ENCODE results near the gene IDUA. TPM values are rescaled to one million over a fixed set of nuclear protein-coding genes. Genes with fewer than 3 reads are reported as not detected.

Gene IDUA
- total RNA-seq, 1 experiment from 2014 or later, result 10.1 TPM

DNA sequence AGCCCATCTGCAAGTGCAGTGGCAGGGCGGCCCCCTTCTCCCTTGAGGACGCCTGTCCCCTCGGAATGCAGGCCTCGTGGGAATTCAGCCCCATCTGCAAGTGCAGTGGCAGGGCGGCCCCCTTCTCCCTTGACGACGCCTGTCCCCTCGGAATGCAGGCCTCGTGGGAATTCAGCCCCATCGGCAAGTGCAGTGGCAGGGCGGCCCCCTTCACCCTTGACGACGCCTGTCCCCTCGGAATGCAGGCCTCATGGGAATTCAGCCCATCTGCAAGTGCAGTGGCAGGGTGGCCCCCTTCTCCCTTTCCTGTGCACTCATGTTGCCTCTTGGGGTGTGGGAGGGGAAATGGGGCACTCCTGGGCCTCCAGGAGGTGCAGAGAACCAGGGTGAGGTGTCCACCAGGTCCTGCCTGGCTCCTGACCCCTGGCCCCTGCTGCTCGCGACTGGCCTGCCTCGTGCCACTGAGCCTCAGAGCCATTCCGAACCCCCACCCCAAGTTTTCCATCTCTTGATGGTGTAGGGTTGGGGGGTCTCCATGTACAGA is 13.1 kb downstream of the IDUA start:
- H3K4me2 ChIP-seq (ENCODE audit: low read length), result no peak overlapping the region
- ChIA-PET CTCF (no interaction called here), POLR2A (ENCODE audit: unreplicated experiment) (interaction anchor here (0.6 kb wide), 1 partner anchor 13 kb away, joined by 5 read pairs; the partner anchor contains the start of gene IDUA)
- TF ChIP-seq, protein P1, sequence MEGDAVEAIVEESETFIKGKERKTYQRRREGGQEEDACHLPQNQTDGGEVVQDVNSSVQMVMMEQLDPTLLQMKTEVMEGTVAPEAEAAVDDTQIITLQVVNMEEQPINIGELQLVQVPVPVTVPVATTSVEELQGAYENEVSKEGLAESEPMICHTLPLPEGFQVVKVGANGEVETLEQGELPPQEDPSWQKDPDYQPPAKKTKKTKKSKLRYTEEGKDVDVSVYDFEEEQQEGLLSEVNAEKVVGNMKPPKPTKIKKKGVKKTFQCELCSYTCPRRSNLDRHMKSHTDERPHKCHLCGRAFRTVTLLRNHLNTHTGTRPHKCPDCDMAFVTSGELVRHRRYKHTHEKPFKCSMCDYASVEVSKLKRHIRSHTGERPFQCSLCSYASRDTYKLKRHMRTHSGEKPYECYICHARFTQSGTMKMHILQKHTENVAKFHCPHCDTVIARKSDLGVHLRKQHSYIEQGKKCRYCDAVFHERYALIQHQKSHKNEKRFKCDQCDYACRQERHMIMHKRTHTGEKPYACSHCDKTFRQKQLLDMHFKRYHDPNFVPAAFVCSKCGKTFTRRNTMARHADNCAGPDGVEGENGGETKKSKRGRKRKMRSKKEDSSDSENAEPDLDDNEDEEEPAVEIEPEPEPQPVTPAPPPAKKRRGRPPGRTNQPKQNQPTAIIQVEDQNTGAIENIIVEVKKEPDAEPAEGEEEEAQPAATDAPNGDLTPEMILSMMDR (conservative IDR thresholded peaks at IDR 0.05; ENCODE audit: low read depth, low read length), result no peak
- no peak for TF ChIP-seq EZH2 (IDR thresholded peaks at IDR 0.05; ENCODE audit: low read length, unreplicated experiment)
- no peak for TF ChIP-seq EZH2phosphoT487 (IDR thresholded peaks at IDR 0.05; ENCODE audit: borderline replicate concordance, low read length)
- no peaks in the 10 kb centered on the region for H3K9me2 ChIP-seq (replicated peaks; ENCODE audit: low read length)
- H3K9ac ChIP-seq (ENCODE audit: low read length), result no peak overlapping the region
- no peaks in the 10 kb centered on the region for H3K4me1 ChIP-seq (ENCODE audit: insufficient read depth, low read length)
- DNase-seq, result no peak
- intact Hi-C loops (cut with micrococcal nuclease), result no loop called here
- H2AFZ ChIP-seq (ENCODE audit: low read length), result no peak overlapping the region
- H3K4me3 ChIP-seq (ENCODE audit: low read length), result no peak overlapping the region
- no peaks in the 10 kb centered on the region for H3K79me2 ChIP-seq (ENCODE audit: low read length)
- no peaks in the 10 kb centered on the region for H3K9me3 ChIP-seq (ENCODE audit: low read length)
- no peak for ATAC-seq
- no peak overlapping the region for H3K27ac ChIP-seq (ENCODE audit: low read length)
- no peaks in the 10 kb centered on the region for H3K36me3 ChIP-seq (ENCODE audit: low read depth, low read length)
- no peaks in the 10 kb centered on the region for H4K20me1 ChIP-seq (ENCODE audit: low read length)
- H3K27me3 ChIP-seq (ENCODE audit: low read length), result peaks cover 14% of the 10 kb centered on the region
- no TSS peak for BruUV-seq (replicated peaks)
- no peaks in the 10 kb centered on the region for H3F3A ChIP-seq (ENCODE audit: low read length, unreplicated experiment)

- ATAC-seq (no peak), DNase-seq (no peak)
- Histone ChIP-seq H4K20me1 (ENCODE audit: low read length) (no peaks in the 10 kb centered on the region), H3K9me3 (ENCODE audit: low read length) (no peaks in the 10 kb centered on the region), H2AFZ (ENCODE audit: low read length) (no peak overlapping the region), H3K9ac (ENCODE audit: low read length) (no peak overlapping the region), H3K79me2 (ENCODE audit: low read length) (no peaks in the 10 kb centered on the region), H3K27ac (ENCODE audit: low read length) (no peak overlapping the region), H3K4me1 (ENCODE audit: insufficient read depth, low read length) (no peaks in the 10 kb centered on the region), H3K9me2 (replicated peaks; ENCODE audit: low read length) (no peaks in the 10 kb centered on the region), H3K4me2 (ENCODE audit: low read length) (no peak overlapping the region), H3K4me3 (ENCODE audit: low read length) (no peak overlapping the region), H3F3A (ENCODE audit: low read length, unreplicated experiment) (no peaks in the 10 kb centered on the region), H3K27me3 (ENCODE audit: low read length) (peaks cover 14% of the 10 kb centered on the region), H3K36me3 (ENCODE audit: low read depth, low read length) (no peaks in the 10 kb centered on the region)
- TF ChIP-seq EZH2phosphoT487 (IDR thresholded peaks at IDR 0.05; ENCODE audit: borderline replicate concordance, low read length), result no peak
- TF ChIP-seq EZH2 (IDR thresholded peaks at IDR 0.05; ENCODE audit: low read length, unreplicated experiment), result no peak
- TF ChIP-seq, protein P1 (conservative IDR thresholded peaks at IDR 0.05; ENCODE audit: low read depth, low read length), result no peak
- POLR2A ChIA-PET (ENCODE audit: unreplicated experiment), result interaction anchor here (0.6 kb wide), 1 partner anchor 14 kb away, joined by 5 read pairs; the partner anchor contains the start of gene IDUA
- intact Hi-C loops (cut with micrococcal nuclease), result no loop called here
- no TSS peak for BruUV-seq (replicated peaks)
- CTCF ChIA-PET, result no interaction called here
Measured at GRCh38 chr4:1000686-1001260, 13.9 kb downstream of the IDUA start.

DNA sequence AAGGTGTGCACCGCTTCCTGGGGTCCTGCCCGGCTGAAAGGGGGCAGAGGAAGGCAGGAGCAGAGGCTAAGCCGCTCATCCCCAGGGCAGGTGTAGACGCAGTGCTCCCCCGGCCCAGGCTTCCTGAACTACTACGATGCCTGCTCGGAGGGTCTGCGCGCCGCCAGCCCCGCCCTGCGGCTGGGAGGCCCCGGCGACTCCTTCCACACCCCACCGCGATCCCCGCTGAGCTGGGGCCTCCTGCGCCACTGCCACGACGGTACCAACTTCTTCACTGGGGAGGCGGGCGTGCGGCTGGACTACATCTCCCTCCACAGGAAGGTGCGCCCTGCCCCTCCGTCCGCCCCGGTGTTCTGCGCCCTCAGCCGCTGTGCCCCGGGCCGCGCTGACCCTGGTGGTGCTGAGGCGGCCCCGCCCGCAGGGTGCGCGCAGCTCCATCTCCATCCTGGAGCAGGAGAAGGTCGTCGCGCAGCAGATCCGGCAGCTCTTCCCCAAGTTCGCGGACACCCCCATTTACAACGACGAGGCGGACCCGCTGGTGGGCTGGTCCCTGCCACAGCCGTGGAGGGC is 14.8 kb downstream of the IDUA start:
- no TSS peak for BruUV-seq (replicated peaks)
- Histone ChIP-seq H3K4me1 (ENCODE audit: insufficient read depth, low read length) (no peaks in the 10 kb centered on the region), H3K9me2 (replicated peaks; ENCODE audit: low read length) (no peaks in the 10 kb centered on the region), H2AFZ (ENCODE audit: low read length) (no peak overlapping the region), H3K9ac (ENCODE audit: low read length) (no peak overlapping the region), H3K4me2 (ENCODE audit: low read length) (no peak overlapping the region), H3K79me2 (ENCODE audit: low read length) (no peaks in the 10 kb centered on the region), H3K27ac (ENCODE audit: low read length) (no peak overlapping the region), H3K36me3 (ENCODE audit: low read depth, low read length) (no peaks in the 10 kb centered on the region), H3F3A (ENCODE audit: low read length, unreplicated experiment) (no peaks in the 10 kb centered on the region), H3K9me3 (ENCODE audit: low read length) (no peaks in the 10 kb centered on the region), H3K4me3 (ENCODE audit: low read length) (no peak overlapping the region), H4K20me1 (ENCODE audit: low read length) (no peaks in the 10 kb centered on the region), H3K27me3 (ENCODE audit: low read length) (peaks cover 14% of the 10 kb centered on the region)
- ChIA-PET CTCF (no interaction called here), POLR2A (ENCODE audit: unreplicated experiment) (no interaction called here)
- DNase-seq, result no peak
- ATAC-seq, result no peak
- no peak for TF ChIP-seq EZH2phosphoT487 (IDR thresholded peaks at IDR 0.05; ENCODE audit: borderline replicate concordance, low read length)
- TF ChIP-seq, protein P1 (conservative IDR thresholded peaks at IDR 0.05; ENCODE audit: low read depth, low read length), result no peak
- no peak for TF ChIP-seq EZH2 (IDR thresholded peaks at IDR 0.05; ENCODE audit: low read length, unreplicated experiment)
- intact Hi-C loops (cut with micrococcal nuclease), result no loop called here
